Stimulated activated naive CD8-positive, alpha-beta T cell treated with anti-CD3 and anti-CD28 coated beads, Interleukin-15, amount 100 ng/mL, for 72 hours (primary cell): Measurements from ENCODE around the gene ATP6V1B1.

Source experiments
- ATAC-seq: fragments of 150-1000 bp; cut with Tn5 transposase; 2 replicates; pipeline ENCODE4 v1.10.0; 2021; ENCODE audit warnings: mild to moderate bottlenecking, moderate library complexity
- DNase-seq, 2 donors: peaks; one replicate each; pipeline ENCODE4 v3.0.0; 2021 to 2022
- H3K27ac Mint-ChIP-seq, 2 donors: one replicate each; pipeline ENCODE4 v1.8.0; 2022; ENCODE audit warnings: mild to moderate bottlenecking in 2 of 2, mixed read lengths in 2 of 2, moderate library complexity in 2 of 2
- H3K27me3 Mint-ChIP-seq: one replicate; pipeline ENCODE4 v1.8.0; 2022; ENCODE audit warnings: mixed read lengths
- H3K4me1 Mint-ChIP-seq: one replicate; pipeline ENCODE4 v1.8.0; 2022; ENCODE audit warnings: mild to moderate bottlenecking, mixed read lengths
- H3K4me3 Mint-ChIP-seq, 2 donors: one replicate each; pipeline ENCODE4 v1.8.0; 2022; ENCODE audit warnings: mild to moderate bottlenecking in 2 of 2, mixed read lengths in 2 of 2, moderate library complexity in 1 of 2
- H3K9me3 Mint-ChIP-seq, 2 donors: one replicate each; pipeline ENCODE4 v1.8.0; 2022; ENCODE audit warnings: mixed read lengths in 2 of 2

Gene ATP6V1B1

DNA sequence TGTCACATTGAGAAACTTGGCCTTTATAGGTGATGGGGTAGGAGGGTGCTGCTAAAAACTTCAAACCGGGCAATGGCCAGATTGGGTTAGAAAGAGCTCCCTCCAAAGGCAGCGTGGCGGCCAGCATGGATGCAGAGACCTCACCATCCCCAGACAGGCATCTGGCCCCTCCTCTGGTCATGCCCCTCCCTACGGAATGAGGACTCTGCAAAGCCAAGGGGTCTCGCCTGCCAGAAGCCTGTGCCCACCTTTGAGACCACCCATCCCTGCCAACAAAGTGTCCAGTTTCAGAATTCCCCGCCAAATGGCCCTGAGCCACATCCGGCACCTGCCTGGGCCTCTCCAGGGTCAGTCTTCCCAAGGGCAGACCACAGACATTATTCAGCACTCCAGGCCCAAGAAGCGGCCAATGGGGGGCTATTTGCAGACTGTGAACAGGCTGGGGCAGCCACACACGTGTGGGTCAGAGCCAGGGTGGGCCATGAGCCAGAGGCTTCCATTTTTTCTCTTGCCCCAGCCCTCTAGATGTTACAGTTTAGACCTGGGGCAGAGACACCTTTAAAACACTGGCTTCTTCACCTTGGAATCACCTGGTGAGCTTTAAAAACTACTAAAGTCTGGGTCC lies 4.2 kb upstream of the ATP6V1B1 start:
- no peak for ATAC-seq
- Mint-ChIP-seq H3K27me3 (peaks cover 20% of the 10 kb centered on the region), H3K27ac (peak overlapping the region in 1 of 2 donors; percentile 33), H3K4me3 (no peak overlapping the region), H3K4me1 (no peaks in the 10 kb centered on the region), H3K9me3 (no peaks in the 10 kb centered on the region)
- DNase-seq: no peak

DNA sequence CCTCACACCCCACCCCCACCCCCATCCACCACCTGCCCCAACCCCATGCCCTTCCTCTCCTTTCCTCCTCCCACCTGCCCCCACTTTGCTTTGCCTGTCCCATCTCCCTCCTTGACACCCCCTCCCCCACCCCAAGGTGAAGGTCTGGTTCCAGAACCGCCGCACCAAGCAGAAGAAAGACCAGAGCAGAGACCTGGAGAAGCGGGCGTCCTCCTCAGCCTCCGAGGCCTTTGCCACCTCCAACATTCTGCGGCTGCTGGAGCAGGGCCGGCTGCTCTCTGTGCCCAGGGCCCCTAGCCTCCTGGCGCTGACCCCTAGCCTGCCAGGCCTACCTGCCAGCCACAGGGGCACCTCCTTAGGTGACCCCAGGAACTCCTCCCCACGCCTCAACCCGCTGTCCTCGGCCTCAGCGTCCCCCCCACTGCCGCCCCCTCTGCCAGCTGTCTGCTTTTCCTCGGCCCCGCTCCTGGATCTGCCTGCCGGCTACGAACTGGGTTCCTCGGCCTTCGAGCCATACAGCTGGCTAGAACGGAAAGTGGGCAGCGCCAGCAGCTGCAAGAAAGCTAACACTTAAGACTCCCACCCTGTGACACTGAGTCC lies 3.0 kb upstream of the ATP6V1B1 start:
- Mint-ChIP-seq H3K27ac (peak overlapping the region in 1 of 2 donors; percentile 8), H3K9me3 (no peaks in the 10 kb centered on the region), H3K27me3 (peaks cover 23% of the 10 kb centered on the region), H3K4me3 (no peak overlapping the region), H3K4me1 (no peaks in the 10 kb centered on the region)
- no peak for DNase-seq
- no peak for ATAC-seq

DNA sequence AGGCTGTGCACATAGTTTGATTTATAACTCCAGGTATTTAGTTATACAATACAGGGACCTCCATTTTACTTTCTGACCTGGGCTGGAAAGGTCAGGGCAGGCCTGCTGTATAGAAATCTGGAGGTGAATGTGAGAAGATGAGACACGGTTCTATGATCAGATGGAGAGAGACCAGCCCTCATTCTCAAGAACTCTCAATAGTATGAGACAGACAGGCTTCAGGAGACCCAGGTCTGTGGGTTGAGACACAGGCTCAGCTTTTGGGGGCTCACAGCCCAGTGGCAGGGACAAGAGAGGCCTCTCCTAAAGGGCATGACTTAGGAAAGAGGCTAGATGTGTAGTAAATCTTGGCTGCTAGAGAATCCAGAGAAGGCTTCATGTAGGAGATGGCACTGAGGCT lies 719 bp upstream of the ATP6V1B1 start:
- DNase-seq: no peak
- Mint-ChIP-seq H3K27ac (peak overlapping the region in 1 of 2 donors; percentile 17), H3K4me3 (no peak overlapping the region), H3K9me3 (no peaks in the 10 kb centered on the region), H3K27me3 (peaks cover 35% of the 10 kb centered on the region), H3K4me1 (no peaks in the 10 kb centered on the region)
- ATAC-seq: no peak

DNA sequence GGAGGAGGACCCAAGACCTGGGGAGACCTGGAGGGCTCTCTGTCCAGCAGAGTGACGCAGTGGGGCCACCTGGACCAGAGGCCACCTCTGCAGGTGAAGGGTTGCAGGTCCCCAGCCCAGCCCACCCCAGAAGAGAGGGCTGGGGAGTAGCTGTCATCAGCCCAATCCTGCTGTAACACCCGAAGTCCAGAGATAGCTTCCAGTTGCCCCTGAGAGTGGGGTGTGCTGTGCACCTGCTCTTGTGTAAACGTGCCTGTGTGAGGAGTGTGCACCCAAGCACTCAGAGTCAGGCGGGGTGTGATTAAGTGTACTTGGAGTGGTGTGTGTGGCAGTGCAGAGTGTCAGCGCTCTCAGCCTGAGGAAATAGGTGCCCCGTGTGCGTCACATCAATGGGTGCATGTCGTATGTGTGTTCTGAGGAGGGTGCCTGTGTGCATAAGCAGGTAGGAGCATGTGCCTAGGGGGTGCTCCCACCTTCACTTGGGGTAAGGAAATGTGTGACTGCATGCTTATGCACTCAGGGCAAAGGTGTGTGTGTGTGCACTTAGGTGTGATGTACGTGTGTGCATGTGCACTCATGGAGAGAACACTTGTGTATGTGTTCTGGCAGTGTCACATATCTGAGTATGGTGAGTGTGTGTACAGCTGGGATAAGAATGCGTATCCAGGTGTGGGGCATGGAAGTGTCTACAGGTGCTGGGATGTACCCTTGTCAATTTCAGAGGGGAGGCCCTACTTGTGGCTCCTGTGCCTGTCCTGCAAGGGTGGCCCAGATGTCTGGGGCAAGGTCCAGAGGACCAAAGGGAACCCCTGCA lies 672 bp downstream of the ATP6V1B1 start:
- no peaks in the 10 kb centered on the region for H3K4me1 Mint-ChIP-seq
- no peak overlapping the region for H3K4me3 Mint-ChIP-seq
- no peaks in the 10 kb centered on the region for H3K9me3 Mint-ChIP-seq
- no peak for ATAC-seq
- H3K27ac Mint-ChIP-seq: no peak overlapping the region
- peaks cover 46% of the 10 kb centered on the region for H3K27me3 Mint-ChIP-seq
- no peak for DNase-seq

DNA sequence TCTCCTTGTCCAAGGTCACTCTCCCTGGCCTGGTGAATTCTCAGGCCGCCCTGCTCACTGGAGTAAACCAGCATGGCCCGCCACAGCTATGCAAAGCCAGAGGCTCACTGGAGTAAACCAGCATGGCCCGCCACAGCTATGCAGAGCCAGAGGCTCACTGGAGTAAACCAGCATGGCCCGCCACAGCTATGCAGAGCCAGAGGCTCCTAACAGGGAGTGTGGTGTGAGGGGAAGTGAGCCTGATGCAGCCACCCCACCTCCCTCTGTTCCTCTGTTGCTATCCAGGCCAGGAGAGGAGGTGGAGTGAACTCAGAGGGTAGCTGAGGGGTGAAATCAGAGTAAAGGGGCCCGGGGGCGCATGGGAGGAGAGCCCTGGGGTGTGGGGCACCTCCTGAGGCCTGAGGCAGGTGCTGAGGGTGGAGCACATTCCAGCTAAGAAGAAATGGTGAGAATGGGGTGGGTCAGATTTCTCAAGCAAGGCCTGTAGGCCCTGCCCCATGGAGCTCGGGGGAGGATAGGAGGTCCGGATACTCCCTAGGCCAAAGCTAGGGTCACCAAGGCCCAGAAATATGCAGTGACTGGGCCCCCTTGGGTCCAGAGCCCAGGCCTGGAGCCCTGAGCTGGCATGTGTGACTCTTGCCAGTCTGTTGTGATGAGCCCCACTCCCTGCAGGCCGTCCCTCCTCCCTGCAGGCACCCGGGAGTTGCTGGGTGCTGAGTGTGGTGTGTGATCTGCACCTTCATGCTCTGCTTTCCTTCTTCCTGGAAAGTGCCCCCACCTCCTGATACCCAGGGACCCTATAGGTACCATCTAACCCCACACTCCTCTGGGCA lies 1.5 kb downstream of the ATP6V1B1 start:
- H3K27me3 Mint-ChIP-seq: peaks cover 52% of the 10 kb centered on the region
- no peaks in the 10 kb centered on the region for H3K9me3 Mint-ChIP-seq
- peak; percentile 19 for ATAC-seq
- H3K4me3 Mint-ChIP-seq: no peak overlapping the region
- no peak for DNase-seq
- H3K27ac Mint-ChIP-seq: no peak overlapping the region
- H3K4me1 Mint-ChIP-seq: no peaks in the 10 kb centered on the region

DNA sequence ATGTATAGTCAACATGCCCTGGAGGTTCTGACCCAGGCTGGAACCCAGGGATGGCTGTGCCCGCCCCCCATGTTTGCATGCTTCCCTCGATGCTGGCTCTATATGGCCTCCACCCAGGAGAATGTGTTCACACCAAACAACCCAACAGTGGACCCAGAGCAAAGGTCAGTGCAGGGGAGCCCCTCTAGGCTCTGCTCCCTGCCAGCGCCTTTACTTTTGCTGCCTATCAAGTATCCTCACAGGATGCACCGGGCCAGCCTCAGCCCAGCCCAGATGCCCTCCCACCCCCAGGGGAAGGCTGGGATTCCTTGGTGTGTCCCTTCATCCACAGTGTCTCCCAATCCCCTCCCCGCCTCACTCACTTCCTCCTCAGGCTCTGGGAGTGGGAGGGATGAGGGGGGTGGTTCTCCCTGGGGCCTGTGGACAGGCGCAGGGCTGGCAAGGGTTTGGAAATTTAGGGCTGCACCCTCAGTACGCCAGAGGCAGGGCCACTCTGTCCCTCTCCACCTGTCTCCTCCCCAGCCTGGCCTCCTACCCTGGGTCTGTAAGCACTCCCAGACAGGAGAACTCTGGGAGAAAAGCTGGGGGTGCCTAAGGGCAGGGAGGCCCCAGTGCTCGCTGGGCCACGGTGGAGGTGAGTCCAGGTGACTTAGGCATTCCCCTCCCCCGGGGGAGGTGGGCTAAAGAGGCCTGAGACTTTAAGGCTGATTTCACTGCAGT lies 2.3 kb downstream of the ATP6V1B1 start:
- peaks cover 52% of the 10 kb centered on the region for H3K27me3 Mint-ChIP-seq
- DNase-seq (no peak), ATAC-seq (peak; percentile 20)
- H3K4me3 Mint-ChIP-seq: no peak overlapping the region
- H3K4me1 Mint-ChIP-seq: no peaks in the 10 kb centered on the region
- H3K9me3 Mint-ChIP-seq: no peaks in the 10 kb centered on the region
- H3K27ac Mint-ChIP-seq: no peak overlapping the region

DNA sequence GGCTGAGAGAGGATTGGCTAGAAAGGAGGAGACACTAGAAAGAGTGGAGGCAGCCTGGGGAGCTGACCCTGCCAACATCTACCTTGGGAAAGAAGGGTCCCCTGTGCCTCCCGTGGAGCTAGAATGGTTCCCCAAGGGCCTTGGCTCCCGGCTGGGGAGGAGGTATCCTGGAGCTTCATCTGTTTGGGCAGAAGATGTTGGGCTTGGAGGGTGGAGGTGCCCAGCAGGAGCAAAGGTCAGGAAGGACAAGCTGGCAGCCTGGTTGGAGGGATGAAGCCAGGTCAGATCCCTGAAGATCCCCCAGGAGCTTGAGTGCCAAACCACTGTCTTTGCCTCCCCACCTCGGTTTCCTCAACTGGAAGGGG lies 2.9 kb downstream of the ATP6V1B1 start:
- no peak overlapping the region for H3K4me3 Mint-ChIP-seq
- H3K4me1 Mint-ChIP-seq: no peaks in the 10 kb centered on the region
- DNase-seq (no peak), ATAC-seq (no peak)
- no peaks in the 10 kb centered on the region for H3K9me3 Mint-ChIP-seq
- peaks cover 52% of the 10 kb centered on the region for H3K27me3 Mint-ChIP-seq
- H3K27ac Mint-ChIP-seq: no peak overlapping the region

DNA sequence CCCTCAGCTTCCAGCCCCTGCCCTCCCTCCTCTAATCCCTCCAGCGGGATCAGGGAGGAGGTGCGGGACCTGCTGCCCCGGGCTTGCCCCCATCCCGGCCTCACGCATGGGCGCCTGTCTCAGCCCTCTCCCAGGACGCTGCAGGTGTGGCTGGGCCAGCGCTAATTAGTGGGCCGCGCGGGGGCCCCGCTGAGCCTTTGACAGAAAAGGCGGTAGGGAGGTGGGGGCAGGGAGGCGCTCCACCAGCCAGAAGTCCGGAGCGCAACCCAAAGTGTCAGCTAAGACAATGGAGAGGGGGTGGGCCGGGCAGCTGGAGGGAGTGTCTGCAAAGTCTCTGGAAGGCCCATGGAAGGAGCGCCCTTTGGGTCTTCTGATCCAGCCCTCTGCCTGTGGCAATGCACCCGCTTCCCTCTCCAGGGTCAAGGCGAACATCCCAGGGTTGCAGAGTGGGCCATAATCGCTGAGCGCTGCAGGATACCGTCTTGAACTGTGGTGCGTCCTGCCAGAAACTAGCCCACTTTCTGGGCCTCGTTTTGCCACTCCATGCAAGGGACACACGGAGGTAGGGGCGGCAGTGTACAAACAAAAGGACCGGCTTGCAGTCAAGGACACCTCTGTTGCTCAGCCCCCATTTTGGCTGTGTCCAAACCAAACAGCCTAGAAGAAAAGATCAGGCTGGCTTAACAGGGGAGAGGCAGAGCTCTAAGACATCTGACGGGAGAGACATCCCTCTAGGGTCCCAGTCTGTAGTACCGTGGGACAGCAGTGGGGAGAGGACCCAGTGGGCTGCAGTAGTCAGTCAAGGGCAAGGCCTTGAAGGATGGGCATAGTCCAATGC lies 3.5 kb downstream of the ATP6V1B1 start:
- no peak overlapping the region for H3K4me3 Mint-ChIP-seq
- DNase-seq: no peak
- no peaks in the 10 kb centered on the region for H3K9me3 Mint-ChIP-seq
- H3K4me1 Mint-ChIP-seq: no peaks in the 10 kb centered on the region
- ATAC-seq: no peak
- no peak overlapping the region for H3K27ac Mint-ChIP-seq
- peaks cover 52% of the 10 kb centered on the region for H3K27me3 Mint-ChIP-seq

DNA sequence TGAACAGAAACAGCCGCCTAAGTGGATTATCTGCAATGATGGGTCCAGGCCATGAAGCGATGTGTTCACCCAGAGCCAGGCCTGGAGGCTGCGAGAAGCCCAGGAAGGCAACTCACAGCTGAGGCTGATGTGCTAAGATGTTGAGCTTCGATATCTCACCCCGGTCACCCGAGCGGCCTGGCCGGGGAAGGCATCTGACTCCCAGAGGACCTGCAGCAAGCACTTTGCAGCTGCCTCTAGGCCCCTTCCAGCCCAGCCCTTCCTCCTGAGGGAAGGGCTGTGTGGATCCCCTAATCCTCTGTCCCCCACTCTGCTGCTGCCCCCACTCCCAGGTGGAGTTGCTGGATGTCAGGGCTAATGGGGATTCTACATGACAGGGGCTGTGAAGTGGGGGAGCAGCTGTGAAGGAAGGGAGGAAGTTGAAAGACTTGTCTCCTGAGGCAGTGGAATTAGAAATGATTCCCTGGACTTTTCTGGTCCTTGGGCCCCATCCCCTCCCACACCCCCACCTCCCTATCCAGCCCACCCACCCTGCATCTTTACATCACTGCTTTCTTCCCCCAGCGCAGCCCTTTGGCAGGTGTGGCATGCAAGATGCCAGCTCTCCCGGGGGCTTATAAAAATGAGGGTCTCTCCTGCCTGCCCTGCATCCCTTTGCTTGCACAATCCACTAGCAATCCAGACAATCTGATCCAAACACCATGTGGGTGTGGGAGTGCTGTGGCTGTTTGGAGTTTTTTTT lies 4.3 kb downstream of the ATP6V1B1 start:
- H3K27me3 Mint-ChIP-seq: peaks cover 54% of the 10 kb centered on the region
- no peak overlapping the region for H3K4me3 Mint-ChIP-seq
- no peaks in the 10 kb centered on the region for H3K4me1 Mint-ChIP-seq
- H3K27ac Mint-ChIP-seq: no peak overlapping the region
- ATAC-seq: no peak
- DNase-seq: no peak
- H3K9me3 Mint-ChIP-seq: no peaks in the 10 kb centered on the region

DNA sequence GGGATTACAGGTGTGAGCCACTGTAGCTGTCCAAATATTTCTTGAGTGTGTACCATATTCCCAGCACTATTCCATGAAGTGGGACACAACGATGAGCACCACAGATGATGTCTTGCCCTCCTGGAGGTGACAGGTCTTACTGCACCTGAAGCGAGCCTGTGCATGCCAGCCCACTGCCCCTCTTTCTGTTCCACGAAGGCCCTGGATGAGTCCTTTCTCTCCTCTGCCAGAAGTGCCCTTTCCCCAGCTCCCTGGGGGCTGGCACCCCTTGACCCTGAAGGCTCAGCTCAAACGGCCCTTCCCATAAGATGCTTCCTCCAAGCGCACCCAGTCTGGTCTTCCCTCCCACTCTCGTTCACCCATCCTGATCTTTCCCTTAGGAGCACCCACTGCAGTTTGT lies 5.5 kb downstream of the ATP6V1B1 start:
- no peak overlapping the region for H3K4me3 Mint-ChIP-seq
- ATAC-seq (no peak), DNase-seq (no peak)
- no peaks in the 10 kb centered on the region for H3K4me1 Mint-ChIP-seq
- H3K9me3 Mint-ChIP-seq: no peaks in the 10 kb centered on the region
- H3K27me3 Mint-ChIP-seq: peaks cover 47% of the 10 kb centered on the region
- no peak overlapping the region for H3K27ac Mint-ChIP-seq

DNA sequence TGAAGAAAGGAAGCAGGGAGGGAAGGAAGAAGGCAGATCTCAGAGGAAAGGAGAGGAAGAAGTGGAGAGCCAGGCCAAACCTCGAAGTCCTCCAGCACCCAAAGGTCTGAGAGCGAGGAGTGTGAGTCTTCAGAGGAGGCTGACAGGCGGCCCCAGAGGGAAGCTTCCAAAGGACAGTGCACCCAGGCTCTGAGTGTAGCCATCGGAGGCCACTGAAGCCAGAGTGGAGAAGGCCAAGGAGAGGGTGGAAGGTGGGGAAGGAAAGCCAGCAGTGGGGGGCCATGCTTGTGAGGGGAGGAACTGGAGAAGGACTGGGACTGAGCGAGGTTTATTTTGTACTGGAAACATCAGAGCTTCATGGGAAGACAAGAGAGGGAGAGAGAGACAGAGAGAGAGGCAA lies 6.0 kb downstream of the ATP6V1B1 start:
- ATAC-seq (no peak), DNase-seq (no peak)
- Mint-ChIP-seq H3K27me3 (peaks cover 50% of the 10 kb centered on the region), H3K4me3 (no peak overlapping the region), H3K9me3 (no peaks in the 10 kb centered on the region), H3K27ac (no peak overlapping the region), H3K4me1 (peaks cover 3% of the 10 kb centered on the region)

DNA sequence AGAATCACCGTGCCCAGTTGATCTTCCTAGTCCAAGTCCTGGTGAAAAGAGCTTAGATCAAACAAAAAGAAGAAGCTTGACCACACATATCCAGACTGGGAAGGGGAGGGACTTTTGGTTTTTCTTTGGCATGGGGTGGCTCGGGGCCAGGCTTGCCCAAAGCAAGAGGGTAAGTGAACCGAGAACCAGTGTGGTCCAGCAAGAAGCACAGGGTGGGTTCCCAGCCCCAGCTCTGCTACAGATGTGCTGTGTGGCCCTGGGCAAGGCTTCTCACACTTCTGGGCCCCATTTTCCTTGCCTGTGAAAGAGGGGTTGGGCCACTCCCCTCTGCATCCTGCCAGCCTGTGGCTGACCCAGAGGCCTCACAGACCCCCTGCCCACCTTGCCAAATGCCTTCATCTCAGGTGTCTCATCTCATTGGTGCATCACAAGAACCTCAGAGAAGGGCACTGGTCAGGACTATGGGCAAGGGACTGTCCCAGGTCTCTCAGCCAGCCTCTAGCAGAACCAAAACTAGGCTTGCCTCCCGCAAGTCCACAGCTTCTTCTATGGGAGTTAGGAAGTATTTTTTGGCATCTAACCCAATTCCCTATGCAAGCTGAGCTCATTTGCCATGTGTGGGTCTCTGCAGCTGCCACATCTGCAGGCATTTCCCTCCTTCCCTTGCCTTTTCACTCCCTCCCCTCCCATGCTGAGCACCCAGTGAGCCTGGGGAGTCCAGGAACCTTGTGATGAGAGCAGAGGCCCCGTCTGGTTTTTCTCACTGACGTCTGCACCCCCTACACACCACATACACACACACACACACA lies 6.9 kb downstream of the ATP6V1B1 start:
- no peak overlapping the region for H3K27ac Mint-ChIP-seq
- peaks cover 58% of the 10 kb centered on the region for H3K27me3 Mint-ChIP-seq
- no peak overlapping the region for H3K4me3 Mint-ChIP-seq
- H3K4me1 Mint-ChIP-seq: peaks cover 12% of the 10 kb centered on the region
- no peak for ATAC-seq
- H3K9me3 Mint-ChIP-seq: no peaks in the 10 kb centered on the region
- no peak for DNase-seq

DNA sequence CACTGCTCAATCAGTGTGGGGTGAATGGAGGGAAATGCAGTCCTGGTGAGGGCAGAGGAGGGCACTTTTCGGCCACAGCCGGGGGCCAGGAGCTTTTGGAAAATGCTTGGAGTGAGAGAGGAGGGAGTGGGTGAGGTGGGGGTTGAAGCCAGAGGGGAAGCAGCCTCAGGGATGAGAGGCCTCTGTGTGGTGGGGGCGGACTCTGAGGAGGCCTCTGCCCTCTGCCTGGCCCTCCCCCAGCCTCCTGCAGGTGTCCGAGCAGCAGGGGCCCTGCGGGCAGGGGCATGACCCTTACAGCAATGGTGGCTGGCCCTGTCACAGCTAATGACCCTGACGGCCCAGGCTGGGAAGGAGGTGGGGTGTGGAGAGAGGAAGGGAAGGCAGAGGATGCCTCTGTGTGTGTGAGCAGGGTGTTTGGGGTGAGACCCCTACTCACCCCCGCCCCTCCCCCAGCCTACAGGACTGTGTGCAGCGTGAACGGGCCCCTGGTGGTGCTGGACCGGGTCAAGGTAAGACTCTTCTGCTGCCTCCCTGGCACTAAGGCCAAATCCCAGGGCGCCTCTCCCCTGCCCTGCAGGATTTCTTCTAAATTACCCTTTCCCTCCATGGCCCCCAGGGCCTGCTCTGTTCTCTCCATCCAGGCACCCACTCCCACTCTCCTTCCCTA lies 7.6 kb downstream of the ATP6V1B1 start:
- DNase-seq: no peak
- no peak overlapping the region for H3K4me3 Mint-ChIP-seq
- peaks cover 19% of the 10 kb centered on the region for H3K4me1 Mint-ChIP-seq
- peaks cover 58% of the 10 kb centered on the region for H3K27me3 Mint-ChIP-seq
- peak overlapping the region in 1 of 2 donors; percentile 66 for H3K27ac Mint-ChIP-seq
- no peak for ATAC-seq
- H3K9me3 Mint-ChIP-seq: no peaks in the 10 kb centered on the region
